ENCODE measurements around the gene CFAP221. TPM values are rescaled to one million over a fixed set of nuclear protein-coding genes. Genes with fewer than 3 reads are reported as not detected.

CFAP221 gene
- total RNA-seq, 1 donor from 2014 or later: not detected

- Mint-ChIP-seq H3K27me3 (ENCODE audit: unreplicated experiment) (peaks cover 26% of the 10 kb centered on the region), H3K36me3 (ENCODE audit: unreplicated experiment) (no peaks in the 10 kb centered on the region), H3K4me3 (ENCODE audit: unreplicated experiment) (no peak overlapping the region), H3K9me3 (ENCODE audit: unreplicated experiment) (no peaks in the 10 kb centered on the region), H3K4me1 (ENCODE audit: unreplicated experiment) (peaks cover 2% of the 10 kb centered on the region), H3K27ac (ENCODE audit: unreplicated experiment) (no peak overlapping the region)
- no peak for DNase-seq (ENCODE audit: extremely low spot score, unreplicated experiment)
- no peak for TF ChIP-seq CTCF (IDR thresholded peaks at IDR 0.05)
Measured at GRCh38 chr2:119646149-119646548, 101.9 kb downstream of the CFAP221 start.

GRCh38 chr2:119647440-119648169 lies 103.4 kb downstream of the CFAP221 start:
- no peaks in the 10 kb centered on the region for H3K9me3 Mint-ChIP-seq (ENCODE audit: unreplicated experiment)
- peaks cover 30% of the 10 kb centered on the region for H3K27me3 Mint-ChIP-seq (ENCODE audit: unreplicated experiment)
- no peak for DNase-seq (ENCODE audit: extremely low spot score, unreplicated experiment)
- TF ChIP-seq CTCF (IDR thresholded peaks at IDR 0.05): no peak
- H3K4me3 Mint-ChIP-seq (ENCODE audit: unreplicated experiment): no peak overlapping the region
- no peaks in the 10 kb centered on the region for H3K36me3 Mint-ChIP-seq (ENCODE audit: unreplicated experiment)
- H3K4me1 Mint-ChIP-seq (ENCODE audit: unreplicated experiment): no peaks in the 10 kb centered on the region
- no peak overlapping the region for H3K27ac Mint-ChIP-seq (ENCODE audit: unreplicated experiment)

- TF ChIP-seq CTCF (IDR thresholded peaks at IDR 0.05): no peak
- H3K4me1 Mint-ChIP-seq (ENCODE audit: unreplicated experiment): no peaks in the 10 kb centered on the region
- H3K4me3 Mint-ChIP-seq (ENCODE audit: unreplicated experiment): no peak overlapping the region
- H3K27me3 Mint-ChIP-seq (ENCODE audit: unreplicated experiment): peaks cover 35% of the 10 kb centered on the region
- no peaks in the 10 kb centered on the region for H3K9me3 Mint-ChIP-seq (ENCODE audit: unreplicated experiment)
- no peak overlapping the region for H3K27ac Mint-ChIP-seq (ENCODE audit: unreplicated experiment)
- no peak for DNase-seq (ENCODE audit: extremely low spot score, unreplicated experiment)
- H3K36me3 Mint-ChIP-seq (ENCODE audit: unreplicated experiment): no peaks in the 10 kb centered on the region
Measured at GRCh38 chr2:119649364-119649917, 105.2 kb downstream of the CFAP221 start.

GRCh38 chr2:119650206-119650605 lies 106.0 kb downstream of the CFAP221 start:
- H3K27me3 Mint-ChIP-seq (ENCODE audit: unreplicated experiment): peaks cover 40% of the 10 kb centered on the region
- no peak for DNase-seq (ENCODE audit: extremely low spot score, unreplicated experiment)
- TF ChIP-seq CTCF (IDR thresholded peaks at IDR 0.05): no peak
- H3K4me3 Mint-ChIP-seq (ENCODE audit: unreplicated experiment): no peak overlapping the region
- H3K27ac Mint-ChIP-seq (ENCODE audit: unreplicated experiment): no peak overlapping the region
- no peaks in the 10 kb centered on the region for H3K36me3 Mint-ChIP-seq (ENCODE audit: unreplicated experiment)
- H3K4me1 Mint-ChIP-seq (ENCODE audit: unreplicated experiment): no peaks in the 10 kb centered on the region
- H3K9me3 Mint-ChIP-seq (ENCODE audit: unreplicated experiment): no peaks in the 10 kb centered on the region

- TF ChIP-seq CTCF (IDR thresholded peaks at IDR 0.05): no peak
- Mint-ChIP-seq H3K4me1 (ENCODE audit: unreplicated experiment) (no peaks in the 10 kb centered on the region), H3K4me3 (ENCODE audit: unreplicated experiment) (no peak overlapping the region), H3K27ac (ENCODE audit: unreplicated experiment) (no peak overlapping the region), H3K9me3 (ENCODE audit: unreplicated experiment) (no peaks in the 10 kb centered on the region), H3K27me3 (ENCODE audit: unreplicated experiment) (peaks cover 40% of the 10 kb centered on the region), H3K36me3 (ENCODE audit: unreplicated experiment) (no peaks in the 10 kb centered on the region)
- no peak for DNase-seq (ENCODE audit: extremely low spot score, unreplicated experiment)
Measured at GRCh38 chr2:119650846-119651370, 106.7 kb downstream of the CFAP221 start.
